Urinary bladder (tissue), 4 donors: Measurements from ENCODE around the gene GBX2. TPM values are rescaled to one million over a fixed set of nuclear protein-coding genes. Genes with fewer than 3 reads are reported as not detected.

Experiments
- DNase-seq: peaks from one replicate; pipeline ENCODE4 v3.0.0-alpha.2; 2015; ENCODE audit errors: extremely low spot score
- H3K27ac ChIP-seq: one replicate; pipeline ENCODE4 v1.5.1; 2013; ENCODE audit warnings: low read depth, mild to moderate bottlenecking, moderate library complexity
- H3K36me3 ChIP-seq: one replicate; pipeline ENCODE4 v1.6.1; 2013; ENCODE audit warnings: mild to moderate bottlenecking, moderate library complexity; ENCODE audit not compliant: insufficient read depth
- H3K4me1 ChIP-seq: one replicate; pipeline ENCODE4 v1.6.1; 2013; ENCODE audit warnings: mild to moderate bottlenecking, moderate library complexity; ENCODE audit not compliant: insufficient read depth
- H3K4me3 ChIP-seq: one replicate; pipeline ENCODE4 v1.5.1; 2013; ENCODE audit warnings: low read depth, low read length
- WGBS: extraction: QIAGEN DNeasy Blood & Tissue Kit; methylation state at CpG from one replicate; pipeline ENCODE4 v1.1.7; 2013; 5-methylcytosine and 5-hydroxymethylcytosine counted together
- polyA plus RNA-seq: library from polyadenylated mRNA; stranded (reverse); fragments of 200-250 nt; gene quantifications from one replicate; pipeline ENCODE4 v1.2.3, GENCODE V29; 2013
- total RNA-seq: library from RNA; depleted of rRNA; stranded (reverse); fragments of >200 nt; gene quantifications from one replicate; pipeline ENCODE4 v1.2.3, GENCODE V29; 2014
- donor health status: healthy with polysubstance abuse.
- donor health status: healthy.

GBX2 gene
- total and polyA plus RNA-seq, 2 donors = not detected

DNA sequence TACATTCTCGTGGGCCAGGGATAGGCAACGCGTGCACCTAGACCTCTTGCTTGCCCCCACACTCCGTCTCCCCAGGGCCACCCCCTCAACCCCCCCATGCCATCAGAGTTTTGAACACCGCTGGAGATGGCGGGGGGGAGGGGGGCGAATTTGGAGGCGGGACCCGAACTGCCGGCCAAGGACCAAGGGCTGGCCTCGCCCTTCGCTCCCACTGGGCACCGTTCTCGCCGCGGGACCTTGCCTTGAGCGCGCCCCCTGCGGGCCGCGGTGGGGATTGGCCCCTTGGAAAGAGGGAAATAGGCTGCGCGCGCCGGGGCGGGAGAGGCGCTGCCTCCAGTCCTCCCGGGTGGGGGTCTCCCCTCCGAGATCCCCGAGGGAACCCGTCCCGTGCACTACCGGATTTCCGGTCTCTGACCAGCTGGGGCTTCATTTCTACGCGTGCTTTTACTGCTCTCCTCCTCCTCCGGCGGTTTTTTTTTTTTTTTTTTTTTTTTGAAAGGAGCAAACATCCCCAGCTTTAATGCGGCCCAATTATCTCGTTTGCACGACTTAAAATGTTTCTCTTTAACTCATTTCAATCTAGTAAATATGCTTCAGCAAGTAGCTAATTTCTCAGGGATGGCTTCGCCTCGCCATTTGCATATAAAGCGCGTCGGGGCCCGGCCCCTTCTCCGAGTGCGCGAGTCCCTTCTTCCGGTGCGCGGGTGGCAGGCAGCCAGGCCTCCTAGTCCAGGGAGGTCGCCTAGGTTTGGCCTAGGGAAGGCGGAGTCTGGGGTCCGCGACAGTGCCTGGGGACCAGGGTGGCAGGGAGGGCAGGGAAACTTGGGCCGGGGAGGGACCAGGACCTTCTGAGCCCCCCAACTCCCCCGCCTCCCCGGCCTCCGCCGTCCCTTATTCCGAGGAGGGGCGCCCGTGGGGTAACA is 10.0 kb upstream of the GBX2 start:
- no peak overlapping the region for H3K27ac ChIP-seq
- 2% methylated on average over 65 of the region's 65 CpGs for WGBS
- no peak for DNase-seq
- H3K4me3 ChIP-seq = no peak overlapping the region
- H3K4me1 ChIP-seq = no peaks in the 10 kb centered on the region
- no peaks in the 10 kb centered on the region for H3K36me3 ChIP-seq

DNA sequence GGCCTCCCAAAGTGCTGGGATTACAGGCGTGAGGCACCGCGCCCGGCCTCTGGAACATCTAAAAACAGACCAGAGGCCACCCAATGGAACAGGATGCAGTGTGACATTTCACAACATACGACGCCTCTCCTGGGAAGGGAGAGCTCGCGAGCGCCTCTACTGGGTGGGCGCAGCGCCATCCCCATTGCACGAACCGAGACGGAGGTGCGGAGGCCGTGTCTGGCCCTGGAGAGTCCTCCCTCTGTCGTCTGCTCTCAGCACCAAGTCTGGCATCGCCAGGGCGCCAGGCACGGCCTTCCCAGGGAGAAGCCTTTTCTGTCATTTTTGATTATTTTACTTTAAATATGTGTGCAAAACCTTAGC is 9.4 kb upstream of the GBX2 start:
- no peaks in the 10 kb centered on the region for H3K36me3 ChIP-seq
- DNase-seq = no peak
- H3K4me1 ChIP-seq = no peaks in the 10 kb centered on the region
- WGBS = 13% methylated on average over 20 of the region's 20 CpGs
- no peak overlapping the region for H3K4me3 ChIP-seq
- no peak overlapping the region for H3K27ac ChIP-seq

DNA sequence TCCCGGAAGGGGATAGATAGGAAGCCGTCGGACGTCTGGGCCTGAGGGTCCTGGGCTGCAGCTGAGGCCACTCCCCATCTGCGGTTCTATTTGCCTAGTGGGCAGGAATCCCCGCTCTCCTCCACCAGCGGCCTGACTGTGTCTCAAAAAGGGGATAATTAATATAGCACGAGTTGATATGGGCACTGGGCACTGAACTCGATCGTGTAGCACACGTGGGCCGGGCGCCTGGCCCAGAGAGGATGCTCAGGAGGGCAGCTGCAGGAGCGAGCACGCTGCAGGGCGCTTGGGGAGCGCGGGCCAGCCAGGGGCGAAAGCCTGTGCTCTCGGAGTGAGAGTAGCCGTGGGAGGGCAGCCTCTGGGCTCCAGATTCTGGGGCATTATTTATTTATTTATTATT is 8.8 kb upstream of the GBX2 start:
- WGBS = 55% methylated on average over 21 of the region's 21 CpGs
- Histone ChIP-seq H3K36me3 (no peaks in the 10 kb centered on the region), H3K4me3 (no peak overlapping the region), H3K4me1 (no peaks in the 10 kb centered on the region), H3K27ac (no peak overlapping the region)
- DNase-seq = no peak

DNA sequence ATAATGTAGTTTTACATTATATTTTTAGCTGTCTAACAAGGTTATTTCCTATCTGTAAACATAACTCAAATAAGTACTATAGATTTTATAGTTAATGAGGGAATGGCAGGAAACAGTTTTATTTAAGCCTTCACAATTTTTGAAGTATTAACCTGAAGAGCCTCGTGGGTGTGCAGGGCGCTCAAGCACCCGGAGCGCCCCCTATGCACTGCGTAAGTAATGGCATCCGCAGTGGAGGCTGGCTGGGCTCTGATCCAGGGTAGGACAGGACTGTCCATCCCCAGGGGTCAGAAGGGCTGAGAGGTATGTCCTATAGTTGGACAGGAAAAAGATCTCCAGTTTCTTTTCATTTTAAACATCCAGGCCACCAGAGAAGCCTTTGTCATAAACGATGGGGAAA is 8.2 kb upstream of the GBX2 start:
- Histone ChIP-seq H3K4me1 (no peaks in the 10 kb centered on the region), H3K27ac (no peak overlapping the region), H3K4me3 (no peak overlapping the region), H3K36me3 (no peaks in the 10 kb centered on the region)
- DNase-seq = no peak
- 20% methylated on average over 7 of the region's 7 CpGs for WGBS

DNA sequence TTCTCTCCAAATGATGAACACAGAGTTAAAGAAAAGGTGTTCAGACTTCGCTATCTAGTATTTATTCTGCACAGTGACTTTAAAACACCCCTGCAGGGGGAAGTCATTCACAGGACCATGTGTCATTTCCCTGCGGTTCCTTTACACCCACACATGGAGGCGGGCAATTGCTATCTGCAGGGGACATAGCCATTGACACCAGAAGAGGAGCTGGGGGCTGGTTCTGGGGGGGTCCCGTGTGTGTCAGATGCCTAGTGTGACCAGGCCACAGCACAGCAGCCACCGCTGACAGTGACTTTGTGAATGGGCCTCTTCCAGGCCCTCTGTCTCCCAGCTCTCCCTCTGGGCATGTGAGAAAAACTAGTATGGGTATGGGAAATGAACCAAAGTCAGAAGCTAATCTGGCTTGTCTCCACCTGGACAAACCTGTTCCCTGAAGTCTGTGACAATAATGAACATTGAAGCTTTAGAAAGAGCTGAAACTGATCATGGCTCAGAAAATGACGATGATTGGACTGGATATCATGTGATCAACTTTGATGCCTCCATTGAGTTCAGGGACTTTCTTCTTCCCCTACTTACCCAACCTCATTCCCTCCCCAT is 7.5 kb upstream of the GBX2 start:
- H3K36me3 ChIP-seq = no peaks in the 10 kb centered on the region
- DNase-seq = no peak
- no peak overlapping the region for H3K27ac ChIP-seq
- H3K4me3 ChIP-seq = no peak overlapping the region
- H3K4me1 ChIP-seq = no peaks in the 10 kb centered on the region
- WGBS = 62% methylated on average over 6 of the region's 6 CpGs

DNA sequence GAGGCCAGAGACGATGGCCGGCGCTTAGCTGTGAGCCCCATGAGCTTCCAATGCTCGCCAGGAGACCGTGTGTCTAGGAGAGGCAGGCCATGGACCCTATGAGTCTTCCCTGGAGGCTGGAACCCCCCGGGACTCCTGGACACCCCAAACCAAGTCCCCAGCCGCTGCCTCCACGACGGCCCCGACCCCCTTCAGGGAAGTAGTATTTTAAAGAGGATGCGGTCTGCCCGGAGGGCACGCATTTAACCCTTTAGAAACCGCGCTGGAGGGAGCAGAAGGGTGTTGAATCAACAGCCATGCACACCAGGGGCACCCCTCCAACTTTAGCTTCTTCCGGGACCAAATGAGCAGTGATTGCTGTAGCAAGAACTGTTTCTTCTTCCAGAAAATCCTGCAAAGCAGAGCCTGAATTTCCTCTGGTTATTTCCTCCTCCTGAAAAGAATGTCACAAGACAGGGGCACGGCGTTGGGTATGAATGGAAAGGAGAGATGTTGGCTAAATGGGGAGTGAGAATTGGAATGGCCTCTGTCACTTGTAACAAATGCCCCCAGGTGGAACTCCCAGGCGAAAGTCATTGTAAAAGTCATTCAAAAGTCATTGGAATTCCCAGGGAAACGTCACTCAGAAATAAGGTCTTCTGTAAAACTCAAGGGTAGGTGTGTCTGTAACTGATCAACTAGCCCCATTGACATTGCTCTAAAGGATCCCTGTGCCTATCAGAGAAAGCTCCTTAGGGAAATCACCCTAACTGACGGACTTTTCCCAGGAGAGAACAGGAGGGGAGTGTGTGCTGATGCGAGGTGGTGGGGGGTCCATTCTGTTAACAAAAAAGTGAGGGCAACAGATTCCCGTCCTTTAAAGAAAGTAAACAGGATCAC is 5.8 kb upstream of the GBX2 start:
- H3K4me3 ChIP-seq = no peak overlapping the region
- H3K27ac ChIP-seq = no peak overlapping the region
- DNase-seq = no peak
- H3K36me3 ChIP-seq = no peaks in the 10 kb centered on the region
- H3K4me1 ChIP-seq = no peaks in the 10 kb centered on the region
- 11% methylated on average over 23 of the region's 23 CpGs for WGBS

DNA sequence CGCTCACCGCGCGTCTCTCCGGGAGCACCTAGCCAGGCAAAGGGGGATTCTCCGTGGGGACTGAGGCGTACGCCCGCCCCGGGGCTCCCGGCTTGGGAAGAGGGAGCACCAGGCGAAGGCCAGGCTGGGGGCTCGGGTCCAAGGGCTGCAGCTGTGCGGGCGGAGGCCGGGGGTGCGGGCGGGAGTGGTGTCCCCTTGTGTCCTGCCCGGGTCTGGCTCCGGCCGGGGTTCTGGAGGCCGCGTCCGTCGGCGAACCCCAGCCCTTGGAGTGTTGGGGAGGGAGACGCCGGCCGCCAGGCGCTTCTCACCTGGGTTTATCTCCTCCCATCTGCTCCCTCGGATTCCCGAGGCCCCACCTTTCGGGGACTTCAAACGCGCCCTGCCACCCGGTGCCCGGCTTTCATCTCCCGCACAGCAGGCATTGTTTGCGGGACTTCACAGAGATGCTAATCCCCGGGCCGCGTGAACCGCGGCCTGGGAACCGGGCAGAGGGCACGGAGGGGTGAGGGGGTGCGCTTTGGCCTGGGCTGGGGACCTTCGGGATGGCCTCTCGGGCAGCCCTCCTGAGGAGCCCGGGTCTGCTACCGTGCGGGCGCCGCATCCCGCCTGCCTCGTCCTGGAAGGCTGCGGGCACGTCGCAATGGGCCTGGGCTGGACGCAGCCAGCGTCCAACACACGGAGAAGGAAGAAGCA is 5.0 kb upstream of the GBX2 start:
- no peaks in the 10 kb centered on the region for H3K36me3 ChIP-seq
- 5% methylated on average over 62 of the region's 62 CpGs for WGBS
- H3K4me3 ChIP-seq = no peak overlapping the region
- H3K4me1 ChIP-seq = no peaks in the 10 kb centered on the region
- no peak for DNase-seq
- no peak overlapping the region for H3K27ac ChIP-seq

DNA sequence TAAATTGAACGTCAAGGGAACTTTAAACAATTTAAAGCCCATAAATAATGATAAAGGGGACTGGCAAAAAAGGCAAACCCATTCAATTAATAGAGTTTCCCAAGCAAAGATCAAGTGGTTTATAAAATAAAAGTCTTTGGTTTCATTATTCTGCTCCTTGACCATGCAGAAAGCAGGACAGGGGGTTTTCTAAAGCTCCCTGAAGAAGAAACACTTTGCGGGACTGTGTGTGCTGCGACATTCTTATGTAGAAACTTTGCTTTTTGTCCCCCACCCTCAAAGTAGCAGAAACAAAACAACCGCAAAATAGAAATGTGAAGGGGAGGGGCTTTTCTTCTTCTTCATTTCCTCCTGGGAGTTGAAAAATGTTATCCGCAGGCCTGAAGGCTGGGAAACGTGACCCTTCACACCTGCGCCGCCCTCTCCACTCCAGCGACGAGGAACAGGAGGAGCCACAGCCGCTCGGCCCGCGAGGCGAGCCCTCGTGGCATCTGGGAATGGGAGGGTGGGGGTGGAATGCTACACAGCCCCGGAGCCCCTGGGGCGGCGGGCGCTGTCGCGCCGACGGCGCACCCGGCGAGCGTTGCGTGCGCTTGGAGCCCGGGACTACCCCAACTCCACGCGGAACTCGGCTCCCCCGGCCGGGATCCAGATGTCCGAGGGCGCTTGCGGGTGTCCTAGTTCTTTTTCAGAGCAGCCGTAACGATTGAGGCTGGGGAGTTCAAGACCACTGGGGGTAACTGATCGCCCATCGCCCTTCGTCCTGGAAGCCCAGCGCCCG is 4.3 kb upstream of the GBX2 start:
- no peak overlapping the region for H3K27ac ChIP-seq
- peaks cover 3% of the 10 kb centered on the region for H3K4me1 ChIP-seq
- no peaks in the 10 kb centered on the region for H3K36me3 ChIP-seq
- no peak overlapping the region for H3K4me3 ChIP-seq
- 4% methylated on average over 46 of the region's 46 CpGs for whole genome bisulfite sequencing
- DNase-seq = no peak

DNA sequence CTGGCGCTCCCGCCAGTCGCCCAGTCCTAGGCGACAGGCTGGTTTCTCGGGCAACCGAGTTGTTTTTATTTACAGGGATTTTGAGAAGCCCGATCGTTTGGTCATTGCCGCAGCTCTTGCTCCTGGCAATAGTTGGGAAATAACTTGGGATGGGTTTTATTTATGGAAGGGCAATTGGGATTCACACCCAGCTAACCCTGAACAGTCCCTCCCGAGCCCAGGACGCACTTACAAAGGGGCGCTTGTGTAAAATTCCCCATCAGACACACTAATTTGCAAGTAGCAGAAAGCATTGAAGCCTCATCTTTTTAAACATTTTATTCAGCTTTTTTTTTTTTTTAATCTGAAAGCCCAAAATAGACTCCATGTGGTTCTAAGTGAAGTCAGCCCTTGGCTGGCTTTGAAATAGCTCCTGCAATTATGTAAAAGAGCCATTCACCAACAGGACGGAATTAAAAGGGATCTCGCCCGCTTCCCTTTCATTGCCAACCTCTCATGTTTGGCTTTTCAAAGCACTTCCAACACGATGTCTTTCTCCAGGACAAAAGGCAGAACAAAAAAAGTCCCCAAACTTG is 3.6 kb upstream of the GBX2 start:
- 11% methylated on average over 16 of the region's 16 CpGs for WGBS
- no peak overlapping the region for H3K27ac ChIP-seq
- no peak overlapping the region for H3K4me3 ChIP-seq
- no peak for DNase-seq
- peaks cover 3% of the 10 kb centered on the region for H3K4me1 ChIP-seq
- H3K36me3 ChIP-seq = no peaks in the 10 kb centered on the region

DNA sequence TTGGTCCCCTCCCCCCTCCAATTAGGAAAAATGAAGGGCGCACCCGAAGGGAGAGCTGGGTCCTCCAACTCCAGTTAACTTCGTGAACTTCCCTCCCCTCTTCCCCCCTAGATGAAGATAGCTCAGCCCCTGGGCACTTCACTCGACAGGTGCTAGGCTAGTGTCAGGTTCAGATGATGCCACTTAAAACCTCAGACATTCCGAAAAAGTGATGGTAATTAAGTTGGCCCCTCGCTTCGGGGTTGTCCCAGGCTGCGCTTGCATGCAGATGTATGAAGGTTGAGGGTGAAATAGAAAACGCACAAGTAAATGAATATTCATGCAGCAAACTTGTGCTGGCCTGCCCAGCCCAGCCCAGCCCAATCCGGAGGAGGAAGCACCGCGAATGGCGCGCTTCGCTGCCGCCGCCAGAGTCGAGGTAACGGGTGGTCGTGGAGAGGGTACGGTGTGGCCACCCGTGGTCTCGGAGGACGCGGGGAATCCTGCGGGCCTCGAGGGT is 3.0 kb upstream of the GBX2 start:
- Histone ChIP-seq H3K27ac (no peak overlapping the region), H3K4me1 (peaks cover 3% of the 10 kb centered on the region), H3K36me3 (no peaks in the 10 kb centered on the region), H3K4me3 (no peak overlapping the region)
- 5% methylated on average over 27 of the region's 27 CpGs for WGBS
- DNase-seq = no peak

DNA sequence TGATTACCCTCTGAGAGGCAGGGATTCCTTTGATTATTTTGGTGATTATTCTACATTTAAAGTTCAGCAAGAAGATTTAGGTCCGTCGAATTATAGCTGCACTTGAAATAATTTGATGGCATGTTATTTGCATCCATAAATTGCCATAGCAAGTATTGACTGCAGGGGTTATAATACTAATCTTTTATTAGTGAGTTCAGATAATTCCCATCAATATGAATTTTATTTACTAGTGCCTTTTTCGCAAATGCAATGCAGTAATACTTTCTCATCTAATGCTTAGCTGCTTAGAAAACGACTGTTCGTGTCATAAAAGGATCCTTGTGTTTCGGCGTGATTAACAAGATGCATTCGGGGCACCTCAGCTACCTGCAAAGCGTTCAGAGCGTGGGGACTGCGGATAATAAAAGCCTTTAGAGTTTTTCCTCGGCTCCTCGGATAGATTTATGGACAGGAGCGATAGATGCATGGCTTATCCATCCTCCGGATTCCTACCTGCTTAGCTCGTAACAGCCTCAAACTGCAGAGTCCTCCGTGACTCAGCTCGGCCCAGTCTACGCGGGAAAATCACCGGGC is 2.5 kb upstream of the GBX2 start:
- Histone ChIP-seq H3K36me3 (no peaks in the 10 kb centered on the region), H3K4me3 (no peak overlapping the region), H3K27ac (no peak overlapping the region), H3K4me1 (peaks cover 3% of the 10 kb centered on the region)
- DNase-seq = no peak
- WGBS = 9% methylated on average over 21 of the region's 21 CpGs
